ENCODE data around the gene STK17B.

DNA sequence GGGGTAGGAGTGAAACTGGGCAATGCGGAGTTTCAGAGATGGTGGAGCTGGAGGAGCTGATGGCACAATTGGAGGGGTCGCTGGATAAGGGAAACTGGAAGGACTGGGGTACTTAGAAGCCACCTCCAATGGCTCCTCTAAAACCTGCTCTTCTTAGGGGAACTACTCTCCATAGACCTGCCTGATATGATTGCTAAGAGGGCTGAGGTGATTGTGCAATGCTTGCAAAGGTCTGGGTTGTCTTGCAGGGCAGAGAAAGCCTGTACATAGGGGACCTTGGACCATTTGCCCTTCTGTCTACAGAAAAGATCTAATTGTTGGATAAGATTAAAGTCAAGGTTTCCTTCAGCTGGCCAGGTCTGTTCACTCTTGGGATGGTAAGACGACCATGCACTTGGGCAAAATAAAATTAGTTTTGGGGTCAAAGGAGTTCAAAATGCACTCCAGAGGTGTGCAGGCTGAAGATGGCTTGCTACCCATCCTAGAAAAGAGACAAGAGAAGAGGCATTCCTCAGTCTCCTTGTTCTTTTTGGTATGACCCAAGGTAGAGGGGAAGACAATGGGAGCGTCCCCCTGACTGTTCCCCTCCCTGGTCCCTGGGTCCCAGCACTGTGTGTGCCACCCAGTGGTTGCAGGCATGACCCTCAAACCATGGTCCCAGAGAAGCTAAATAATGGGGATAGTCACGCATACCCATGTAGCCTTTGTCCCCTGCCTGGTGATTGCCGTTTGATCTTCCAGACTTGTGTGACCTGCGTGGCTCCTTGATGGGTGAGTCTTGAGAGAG lies 41.1 kb downstream of the STK17B start:
- no peak for TF ChIP-seq EZH2 (IDR thresholded peaks at IDR 0.05)
- no peak for TF ChIP-seq REST (IDR thresholded peaks at IDR 0.05; ENCODE audit: low read depth)
- no peak for TF ChIP-seq SP1 (IDR thresholded peaks at IDR 0.05; ENCODE audit: low read depth)
- no peak for TF ChIP-seq ZBTB33 (IDR thresholded peaks at IDR 0.05; ENCODE audit: extremely low read depth, insufficient replicate concordance, low read length)
- no peak for TF ChIP-seq POLR2A (IDR thresholded peaks at IDR 0.05; ENCODE audit: borderline replicate concordance, extremely low read depth, insufficient read depth, insufficient read length)
- TF ChIP-seq POLR2AphosphoS5 (IDR thresholded peaks at IDR 0.05; ENCODE audit: low read depth, low read length): no peak
- TF ChIP-seq CTCF (IDR thresholded peaks at IDR 0.05 in 2 of 3, conservative IDR thresholded peaks at IDR 0.05 in 1 of 3; ENCODE audit: borderline replicate concordance in 1 of 3, insufficient read depth in 1 of 3, low read depth in 2 of 3, low read length in 2 of 3): no peak
- no peak for TF ChIP-seq EZH2phosphoT487 (IDR thresholded peaks at IDR 0.05; ENCODE audit: borderline replicate concordance)
- TF ChIP-seq MAX (IDR thresholded peaks at IDR 0.05): no peak
- TF ChIP-seq ELF1 (IDR thresholded peaks at IDR 0.05; ENCODE audit: borderline replicate concordance, low read depth): no peak
- no peak for TF ChIP-seq ZNF274 (IDR thresholded peaks at IDR 0.05; ENCODE audit: low read depth, low read length)
- no peak for TF ChIP-seq RAD21 (IDR thresholded peaks at IDR 0.05; ENCODE audit: low read depth)
- no peak for TF ChIP-seq JUND (IDR thresholded peaks at IDR 0.05)
- no peak for TF ChIP-seq CBX3 (IDR thresholded peaks at IDR 0.05; ENCODE audit: low read depth)

All from HCT116 (cell line).